SK-MEL-5 (cell line): ENCODE measurements around the gene PPP1R3E. TPM values are rescaled to one million over a fixed set of nuclear protein-coding genes. Genes with fewer than 3 reads are reported as not detected.
"Not testable (repeated sequence)": the region's sequence is repeated elsewhere in the genome, so short reads cannot be mapped to it uniquely, and the experiment has no call there.

Source experiments
- DNase-seq: peaks from one replicate; pipeline ENCODE4 v3.0.0-alpha.2; 2016; ENCODE audit warnings: low read depth, low spot score
- in situ Hi-C: cut with HindIII; loops from 2 replicates; pipeline ENCODE4 v1.10.0; 2016; ENCODE audit warnings: low sequenced_read_pairs, high pct_unique_total_duplicates, low pct_unique_long_range_greater_than_20kb
- small RNA-seq, 2 experiments: library from RNA; depleted of rRNA; stranded (forward); fragments of <200 nt; gene quantifications; one replicate each; pipeline ENCODE3, GENCODE V24; 2014
- total RNA-seq: library from RNA; depleted of rRNA; stranded (reverse); fragments of >200 nt; shearing (Covaris generic); gene quantifications from 2 replicates; pipeline ENCODE4 v1.2.3, GENCODE V29; 2014; rRNA removed

Gene PPP1R3E
- total RNA-seq, 1 experiment from 2014 or later: 3.9 TPM

DNA sequence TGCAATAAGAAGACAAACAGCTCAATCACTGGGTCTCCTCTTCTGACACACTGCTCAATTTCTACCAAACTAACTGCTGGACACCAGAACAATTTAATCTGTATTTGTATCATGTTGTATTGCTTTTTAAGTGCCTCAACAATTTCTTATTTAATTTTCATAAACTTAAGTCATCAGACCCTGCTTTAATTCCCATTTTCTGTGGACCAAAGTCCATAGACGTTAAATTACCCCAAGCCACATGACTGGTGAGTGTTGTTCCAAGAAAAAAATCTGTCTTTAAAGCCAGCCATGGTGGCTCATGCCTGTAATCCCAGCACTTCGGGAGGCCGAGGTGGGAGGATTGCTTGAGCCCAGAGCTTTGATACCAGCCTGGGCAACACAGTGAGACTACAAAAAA lies 25.5 kb downstream of the PPP1R3E start:
- in situ Hi-C loops: no loop called here
- DNase-seq: no peak

DNA sequence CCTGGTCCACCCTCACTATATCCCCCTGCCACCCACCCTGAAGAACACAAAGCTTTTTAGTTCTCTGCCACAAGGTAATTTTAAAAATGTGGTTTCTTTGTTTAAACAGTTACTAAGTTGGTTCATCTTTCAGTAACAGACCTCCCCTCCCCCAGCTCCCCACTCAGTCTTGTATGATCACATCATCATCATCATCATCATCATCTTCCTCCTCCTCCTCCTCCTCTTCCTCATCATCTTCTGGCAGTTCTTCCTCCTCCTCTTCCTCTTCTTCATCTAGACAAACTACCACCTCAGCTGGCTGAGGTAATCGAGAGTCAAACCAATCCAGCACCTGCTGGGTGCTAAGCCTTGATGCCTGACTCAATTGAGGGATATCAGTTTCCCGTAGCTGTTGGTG lies 27.2 kb downstream of the PPP1R3E start:
- DNase-seq: no peak
- in situ Hi-C loops: no loop called here

DNA sequence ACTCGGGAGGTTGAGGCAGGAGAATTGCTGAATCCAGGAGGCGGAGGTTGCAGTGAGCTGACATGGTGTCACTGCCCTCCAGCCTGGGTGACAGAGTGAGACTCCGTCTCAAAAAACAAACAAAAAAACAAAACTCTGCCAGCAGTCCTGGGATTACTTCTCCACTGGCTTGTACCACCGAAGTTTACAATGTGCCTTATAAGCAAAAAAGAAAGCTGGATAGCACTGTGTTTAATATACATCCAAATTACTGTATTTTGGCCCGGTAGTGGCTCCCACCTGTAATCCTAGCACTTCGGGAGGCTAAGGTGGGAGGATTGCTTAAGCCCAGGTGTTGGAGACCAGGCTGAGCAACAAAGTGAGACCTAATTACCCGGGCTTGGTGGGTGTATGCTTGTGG lies 33.5 kb downstream of the PPP1R3E start:
- in situ Hi-C loops: no loop called here
- DNase-seq: no peak

DNA sequence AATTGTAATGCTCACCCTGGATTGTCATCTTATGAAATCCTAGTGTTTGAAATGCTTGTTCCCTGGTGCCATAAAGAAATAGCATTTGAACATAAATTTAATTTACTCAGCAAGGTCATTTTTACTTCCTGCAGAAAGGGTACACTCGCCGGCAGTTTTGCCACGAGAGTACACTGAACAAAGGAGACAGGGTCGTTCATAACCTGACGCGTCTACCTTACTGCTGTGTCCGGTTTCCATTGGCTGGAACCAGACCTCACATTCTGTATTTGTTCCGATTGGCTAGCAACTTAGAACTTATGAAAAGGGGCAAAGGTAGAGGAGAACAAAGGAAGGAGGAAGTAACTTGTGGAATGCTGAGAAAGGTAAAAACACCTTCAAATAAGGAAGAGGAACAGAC lies 41.8 kb downstream of the PPP1R3E start:
- in situ Hi-C loops, DNase-seq: not testable (repeated sequence)

DNA sequence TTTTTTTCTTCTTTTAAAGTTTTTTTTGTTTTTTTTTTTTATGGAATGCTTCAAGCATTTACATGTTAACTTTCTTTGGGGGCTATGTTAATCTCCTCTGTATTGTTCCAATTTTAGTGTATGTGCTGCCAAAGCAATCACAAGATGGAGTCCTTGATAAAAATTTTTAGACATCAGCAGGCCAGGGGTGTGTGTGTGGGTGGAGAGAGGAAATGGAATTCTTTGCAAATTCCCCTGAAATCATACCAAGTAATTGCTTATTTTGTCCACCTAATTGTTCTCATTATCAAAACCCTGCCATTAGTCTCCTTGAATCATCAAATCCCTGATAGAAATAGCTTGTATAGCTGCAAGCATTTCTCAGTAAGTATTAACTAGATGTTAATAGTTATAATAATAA lies 43.2 kb downstream of the PPP1R3E start:
- in situ Hi-C loops: no loop called here
- DNase-seq: no peak

DNA sequence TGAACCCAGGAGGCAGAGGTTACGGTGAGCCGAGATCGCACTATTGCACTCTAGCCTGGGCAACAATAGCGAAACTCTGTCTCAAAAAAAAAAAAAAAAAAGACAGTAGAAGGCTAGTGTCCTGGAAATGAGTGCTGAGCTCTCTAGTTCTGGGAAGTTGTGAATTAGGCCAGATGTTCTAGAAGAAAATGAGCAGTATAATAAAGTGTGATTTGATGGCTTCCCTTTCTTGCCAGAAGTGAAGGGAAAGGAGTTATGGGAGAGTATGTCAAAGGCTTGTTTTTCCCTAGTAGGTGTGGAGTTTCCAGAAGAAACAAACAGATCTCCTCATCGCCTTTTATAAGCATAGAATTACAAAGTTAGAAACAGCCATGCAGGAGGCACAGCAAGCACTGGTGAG lies 44.4 kb downstream of the PPP1R3E start:
- in situ Hi-C loops: no loop called here
- no peak for DNase-seq

DNA sequence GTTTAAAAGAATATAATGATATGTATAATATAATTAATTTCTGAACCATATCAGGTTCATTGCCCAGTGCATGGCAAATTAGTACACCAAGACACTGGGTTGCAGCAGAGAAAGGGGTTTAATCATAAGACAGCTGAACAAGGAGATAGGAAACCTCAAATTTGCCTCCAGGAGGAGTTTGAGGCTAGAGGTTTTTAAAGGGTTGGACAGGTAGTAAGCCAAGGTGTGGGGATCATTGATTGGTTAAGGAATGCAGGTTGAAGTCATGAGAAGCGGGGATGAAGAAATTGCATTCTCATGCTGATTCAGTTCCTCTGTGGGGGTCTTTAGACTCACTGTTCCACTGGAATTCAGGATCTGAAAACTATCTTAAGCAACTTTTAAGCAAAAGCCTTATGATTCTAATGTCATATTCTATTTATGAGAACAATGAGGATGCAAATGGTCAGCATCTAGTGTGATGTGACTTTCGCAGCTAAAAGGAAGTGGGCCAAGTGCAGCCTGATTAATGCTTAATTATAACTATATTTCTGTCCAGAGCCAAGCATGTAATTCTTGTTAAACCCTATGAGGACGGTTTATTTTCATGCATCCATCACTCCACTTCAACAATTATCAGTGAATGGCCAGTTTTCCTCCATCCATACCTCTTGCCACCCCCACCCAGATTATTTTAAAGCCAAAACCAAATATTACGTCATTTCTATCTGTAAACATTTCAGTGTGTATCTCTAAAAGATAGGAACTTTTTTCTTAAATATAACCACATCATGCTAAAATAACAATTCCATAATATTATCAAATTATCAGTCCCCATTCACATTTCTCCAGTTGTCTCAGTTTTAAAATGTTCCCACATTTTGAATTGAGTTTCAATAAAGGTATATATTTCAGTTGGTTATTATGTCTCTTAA lies 50.0 kb downstream of the PPP1R3E start:
- in situ Hi-C loops: no loop called here
- no peak for DNase-seq

DNA sequence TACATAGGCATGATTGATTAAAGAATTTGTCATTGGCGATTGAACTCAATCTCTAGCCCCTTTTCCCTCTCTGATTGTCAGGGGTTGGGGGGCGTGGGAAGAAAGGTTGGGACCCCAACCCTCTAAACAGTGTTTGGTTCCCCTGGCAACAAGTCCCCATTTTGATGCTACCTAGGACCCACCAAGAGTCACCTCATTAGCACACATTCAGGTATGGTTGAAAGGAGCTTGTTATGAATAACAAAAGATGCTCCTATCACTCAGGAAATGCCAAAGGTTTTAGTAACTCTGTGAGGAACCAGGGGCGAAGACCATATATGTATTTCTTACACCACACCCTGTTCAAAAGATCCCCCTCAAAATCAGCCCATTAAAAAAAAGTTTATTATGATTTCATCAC lies 50.7 kb downstream of the PPP1R3E start:
- no peak for DNase-seq
- in situ Hi-C loops: no loop called here

DNA sequence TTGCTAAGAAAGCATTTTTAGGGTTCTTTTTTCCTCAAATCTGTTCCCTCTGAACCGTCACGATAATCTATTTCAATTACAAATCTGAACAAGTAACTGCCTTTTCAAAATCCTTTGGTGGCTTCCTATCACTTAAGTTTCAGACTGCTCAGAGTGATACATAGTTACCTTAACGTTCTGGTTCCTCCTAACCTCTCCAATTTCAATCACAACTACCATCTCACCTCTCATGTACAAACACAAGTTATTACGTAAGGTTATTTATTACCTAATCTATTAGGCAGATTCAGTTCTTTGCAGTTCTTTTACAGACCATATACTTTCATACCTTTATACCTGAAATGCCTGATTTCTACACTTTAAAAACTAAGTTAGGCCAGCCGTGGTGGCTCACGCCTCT lies 52.8 kb downstream of the PPP1R3E start:
- in situ Hi-C loops: no loop called here
- DNase-seq: no peak

DNA sequence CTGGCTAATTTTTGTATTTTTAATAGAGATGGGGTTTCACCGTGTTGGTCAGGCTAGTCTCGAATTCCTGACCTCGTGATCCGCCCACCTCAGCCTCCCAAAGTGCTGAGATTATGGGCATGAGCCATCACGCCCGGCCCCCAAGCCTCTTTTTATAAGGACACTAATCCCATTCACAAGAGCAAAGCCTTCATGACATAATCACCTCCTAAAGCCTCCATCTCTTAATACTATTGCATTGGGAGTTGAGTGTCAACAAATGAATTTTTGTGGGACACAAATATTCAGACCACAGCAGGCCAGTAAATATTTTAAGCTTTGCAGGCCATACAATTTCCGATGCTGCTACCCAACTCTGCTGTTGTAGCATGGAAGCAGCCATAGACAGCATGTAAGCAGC lies 54.1 kb downstream of the PPP1R3E start:
- in situ Hi-C loops: no loop called here
- no peak for DNase-seq

Small RNA genes lying within 50 kb of the gene (small RNA-seq; reads per million reads assigned to genes)
- gene RNU6-1046P: 0 reads per million in 2 experiments

Other genes with a start within 250 kb of the PPP1R3E start
- 0.96 and 1.1 TPM in 2 replicates for gene CDH24, start 245.3 kb downstream of the PPP1R3E start, total RNA-seq
- gene ACIN1, start 207.7 kb downstream of the PPP1R3E start, total RNA-seq: 69.7 and 83.0 TPM in 2 replicates
- gene C14orf119, start 207.4 kb downstream of the PPP1R3E start, total RNA-seq: 65.5 and 70.6 TPM in 2 replicates
- gene CIROP, start 197.9 kb downstream of the PPP1R3E start, total RNA-seq: not detected in 2 replicates
- gene CEBPE, start 183.6 kb downstream of the PPP1R3E start, total RNA-seq: not detected in 2 replicates
- 27.8 and 30.8 TPM in 2 replicates for gene SLC7A8, start 119.2 kb downstream of the PPP1R3E start, total RNA-seq
- gene RNF212B, start 64.9 kb downstream of the PPP1R3E start, total RNA-seq: not detected in 2 replicates
- 12.8 TPM in 2 replicates for gene HOMEZ, start 16.7 kb downstream of the PPP1R3E start, total RNA-seq
- 19.1 and 20.9 TPM in 2 replicates for gene BCL2L2, start 4.0 kb upstream of the PPP1R3E start, total RNA-seq
- gene PABPN1, start 18.6 kb upstream of the PPP1R3E start, total RNA-seq: 45.9 and 50.8 TPM in 2 replicates
- gene SLC22A17, start 50.0 kb upstream of the PPP1R3E start, total RNA-seq: 9.5 and 10.7 TPM in 2 replicates
- not detected in 2 replicates for gene EFS, start 62.3 kb upstream of the PPP1R3E start, total RNA-seq
- gene IL25, start 70.0 kb upstream of the PPP1R3E start, total RNA-seq: not detected in 2 replicates
- gene CMTM5, start 74.2 kb upstream of the PPP1R3E start, total RNA-seq: not detected in 2 replicates
- gene MYH6, start 105.4 kb upstream of the PPP1R3E start, total RNA-seq: not detected in 2 replicates
- gene MYH7, start 132.8 kb upstream of the PPP1R3E start, total RNA-seq: 0.05 TPM in 1 of 2 replicates, not detected in the other
- gene NGDN, start 166.8 kb upstream of the PPP1R3E start, total RNA-seq: 61.6 and 63.6 TPM in 2 replicates
- not detected in 2 replicates for gene ZFHX2, start 248.9 kb upstream of the PPP1R3E start, total RNA-seq